Lower leg skin (tissue), 3 donors: ENCODE results near the gene MB21D2.

Experiments
- CTCF ChIP-seq, 3 donors: fragments of 450-650 bp; IDR thresholded peaks; one replicate each; pipeline ENCODE4 v1.5.1; 2016; ENCODE audit warnings: antibody characterized with exemption in 3 of 3, mild to moderate bottlenecking in 3 of 3, moderate library complexity in 2 of 3
- POLR2A ChIP-seq, 2 donors: fragments of 450-650 bp; IDR thresholded peaks; one replicate each; pipeline ENCODE4 v1.6.1; 2016 to 2017; ENCODE audit warnings: antibody characterized with exemption in 2 of 2, mild to moderate bottlenecking in 1 of 2, moderate library complexity in 1 of 2

GRCh38 chr3:192843119-192843518 is 74.5 kb downstream of the MB21D2 start:
- TF ChIP-seq CTCF (IDR thresholded peaks at IDR 0.05): no peak
- TF ChIP-seq POLR2A (IDR thresholded peaks at IDR 0.05): no peak
